OCI-LY3 (cell line): ENCODE data around the gene LRRC4C.

Experiments
- H2AFZ ChIP-seq: fragments of 200-600, 300-600 bp; shearing (Covaris generic); 2 replicates; pipeline ENCODE4 v1.6.0; 2014; ENCODE audit warnings: antibody characterized with exemption, low read depth, low read length
- H3K27ac ChIP-seq: fragments of 200-600, 300-600 bp; sonication (generic); 2 replicates; pipeline ENCODE4 v1.5.1; 2014; ENCODE audit warnings: mild to moderate bottlenecking, low read length, moderate library complexity, mixed read lengths
- H3K27me3 ChIP-seq: fragments of 200-600, 300-600 bp; sonication (generic); 2 replicates; pipeline ENCODE4 v1.6.1; 2014; ENCODE audit warnings: low read depth, low read length, mixed read lengths
- H3K36me3 ChIP-seq: fragments of 200-600, 300-600 bp; sonication (generic); replicated peaks from 2 replicates; pipeline ENCODE3; 2014; ENCODE audit warnings: low read depth, low read length, mixed read lengths
- H3K4me1 ChIP-seq: fragments of 300-600, 200-600 bp; sonication (generic); 2 replicates; pipeline ENCODE4 v1.6.1; 2014; ENCODE audit warnings: low read length, mixed read lengths
- H3K4me2 ChIP-seq: fragments of 200-600, 300-600 bp; sonication (generic); 2 replicates; pipeline ENCODE4 v1.6.1; 2014; ENCODE audit warnings: low read length, mixed read lengths
- H3K4me3 ChIP-seq: fragments of 300-600, 200-600 bp; sonication (generic); 2 replicates; pipeline ENCODE4 v1.5.1; 2014; ENCODE audit warnings: antibody characterized with exemption, mild to moderate bottlenecking, low read length, moderate library complexity
- H3K79me2 ChIP-seq: fragments of 300-600, 200-600 bp; shearing (Covaris generic); 2 replicates; pipeline ENCODE4 v1.6.1; 2014; ENCODE audit warnings: mild to moderate bottlenecking, low read length, mixed read lengths
- H3K9ac ChIP-seq: fragments of 300-600, 200-600 bp; shearing (Covaris generic); 2 replicates; pipeline ENCODE4 v1.6.0; 2014; ENCODE audit warnings: mild to moderate bottlenecking, low read length, moderate library complexity
- H3K9me3 ChIP-seq: fragments of 200-600, 300-600 bp; shearing (Covaris generic); 2 replicates; pipeline ENCODE4 v1.6.1; 2014; ENCODE audit warnings: low read length, mixed read lengths; ENCODE audit not compliant: insufficient read depth
- H4K20me1 ChIP-seq: fragments of 200-600, 300-600 bp; sonication (generic); 2 replicates; pipeline ENCODE4 v1.6.1; 2016; ENCODE audit warnings: low read length, mixed read lengths; ENCODE audit not compliant: insufficient read depth
- EZH2phosphoT487 ChIP-seq: fragments of 200-600 bp; shearing (Covaris generic); IDR thresholded peaks from 2 replicates; pipeline ENCODE4 v1.6.1; 2018; ENCODE audit warnings: antibody characterized with exemption, mixed run types, low read depth
- TF ChIP-seq, protein P1 (sequence below): fragments of 200-600, 300-600 bp; sonication (generic); IDR thresholded peaks from 2 replicates; pipeline ENCODE4 v1.5.1; 2014; ENCODE audit warnings: antibody characterized with exemption, low read length, low read depth

LRRC4C gene

DNA sequence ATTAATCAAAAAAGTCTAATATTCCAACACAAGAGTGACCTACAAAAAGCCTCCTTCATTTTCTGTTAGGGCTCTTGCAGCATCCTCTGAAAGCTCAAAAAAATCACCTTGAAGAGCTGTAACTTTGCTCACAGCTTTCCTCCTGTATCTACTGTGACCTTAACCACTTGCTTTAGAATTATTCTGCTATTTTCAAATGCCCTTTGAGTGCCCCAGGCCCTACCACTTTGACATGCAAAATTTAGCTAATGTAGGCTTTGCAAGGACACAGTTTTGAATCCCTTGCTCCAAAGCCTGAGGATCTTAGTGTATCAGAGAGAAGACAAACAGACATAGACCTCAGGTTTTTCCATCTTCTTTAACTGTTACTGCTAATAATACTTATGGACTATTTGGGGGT lies 253.1 kb downstream of the LRRC4C start:
- Histone ChIP-seq H4K20me1 (no peaks in the 10 kb centered on the region), H3K27ac (no peak overlapping the region), H3K79me2 (no peaks in the 10 kb centered on the region), H3K4me1 (no peaks in the 10 kb centered on the region), H3K4me2 (no peak overlapping the region), H3K4me3 (no peak overlapping the region), H3K36me3 (no peaks in the 10 kb centered on the region), H3K9me3 (no peaks in the 10 kb centered on the region), H2AFZ (no peak overlapping the region), H3K27me3 (no peaks in the 10 kb centered on the region), H3K9ac (no peak overlapping the region)
- TF ChIP-seq EZH2phosphoT487: no peak
- TF ChIP-seq, protein P1, sequence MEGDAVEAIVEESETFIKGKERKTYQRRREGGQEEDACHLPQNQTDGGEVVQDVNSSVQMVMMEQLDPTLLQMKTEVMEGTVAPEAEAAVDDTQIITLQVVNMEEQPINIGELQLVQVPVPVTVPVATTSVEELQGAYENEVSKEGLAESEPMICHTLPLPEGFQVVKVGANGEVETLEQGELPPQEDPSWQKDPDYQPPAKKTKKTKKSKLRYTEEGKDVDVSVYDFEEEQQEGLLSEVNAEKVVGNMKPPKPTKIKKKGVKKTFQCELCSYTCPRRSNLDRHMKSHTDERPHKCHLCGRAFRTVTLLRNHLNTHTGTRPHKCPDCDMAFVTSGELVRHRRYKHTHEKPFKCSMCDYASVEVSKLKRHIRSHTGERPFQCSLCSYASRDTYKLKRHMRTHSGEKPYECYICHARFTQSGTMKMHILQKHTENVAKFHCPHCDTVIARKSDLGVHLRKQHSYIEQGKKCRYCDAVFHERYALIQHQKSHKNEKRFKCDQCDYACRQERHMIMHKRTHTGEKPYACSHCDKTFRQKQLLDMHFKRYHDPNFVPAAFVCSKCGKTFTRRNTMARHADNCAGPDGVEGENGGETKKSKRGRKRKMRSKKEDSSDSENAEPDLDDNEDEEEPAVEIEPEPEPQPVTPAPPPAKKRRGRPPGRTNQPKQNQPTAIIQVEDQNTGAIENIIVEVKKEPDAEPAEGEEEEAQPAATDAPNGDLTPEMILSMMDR: no peak

GRCh38 chr11:41201156-41201555 lies 258.3 kb downstream of the LRRC4C start:
- no peaks in the 10 kb centered on the region for H3K9me3 ChIP-seq
- TF ChIP-seq, protein P1: peak; percentile 83
- no peak for TF ChIP-seq EZH2phosphoT487
- no peaks in the 10 kb centered on the region for H4K20me1 ChIP-seq
- 0 out of 2 replicates have a peak overlapping the region, but pooled peaks have one; percentile 16 for H3K4me2 ChIP-seq
- no peak overlapping the region for H3K9ac ChIP-seq
- H3K27ac ChIP-seq: no peak overlapping the region
- no peak overlapping the region for H2AFZ ChIP-seq
- H3K27me3 ChIP-seq: no peaks in the 10 kb centered on the region
- H3K36me3 ChIP-seq: no peaks in the 10 kb centered on the region
- no peak overlapping the region for H3K4me3 ChIP-seq
- no peaks in the 10 kb centered on the region for H3K4me1 ChIP-seq
- H3K79me2 ChIP-seq: no peaks in the 10 kb centered on the region

DNA sequence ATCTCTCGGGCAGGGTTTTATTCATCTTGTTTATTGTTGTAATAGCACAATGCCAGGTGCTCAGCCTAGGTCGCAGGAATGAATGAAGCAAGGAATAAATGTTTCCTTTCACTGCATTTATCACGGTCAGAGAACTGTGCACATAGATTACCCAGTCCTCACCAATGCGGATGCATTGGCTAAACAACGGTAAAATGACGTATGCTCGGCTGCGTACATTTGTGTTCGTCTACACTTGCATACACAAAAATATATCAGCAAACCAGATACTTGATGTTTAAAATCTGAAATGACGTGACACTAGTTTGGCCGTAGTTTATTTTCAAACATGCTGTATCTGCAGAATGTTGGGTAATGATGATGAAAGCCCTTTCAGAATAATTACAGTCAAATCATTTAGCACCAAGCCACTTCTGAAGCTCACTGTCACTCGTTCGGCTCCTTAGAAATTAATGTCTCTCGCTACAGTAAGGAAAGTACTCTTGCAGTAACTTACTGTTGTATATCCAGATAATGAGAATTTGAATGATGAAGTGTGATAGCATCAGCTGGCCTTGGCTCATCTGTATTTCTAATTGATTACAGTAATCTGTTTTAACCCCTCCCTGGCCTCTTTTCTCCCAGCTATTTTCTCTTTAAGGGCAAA lies 268.9 kb downstream of the LRRC4C start:
- no peaks in the 10 kb centered on the region for H3K36me3 ChIP-seq
- H3K9me3 ChIP-seq: no peaks in the 10 kb centered on the region
- H3K4me2 ChIP-seq: no peak overlapping the region
- H3K9ac ChIP-seq: no peak overlapping the region
- H3K4me3 ChIP-seq: no peak overlapping the region
- no peaks in the 10 kb centered on the region for H3K27me3 ChIP-seq
- no peaks in the 10 kb centered on the region for H3K79me2 ChIP-seq
- no peaks in the 10 kb centered on the region for H3K4me1 ChIP-seq
- TF ChIP-seq, protein P1: no peak
- TF ChIP-seq EZH2phosphoT487: no peak
- H3K27ac ChIP-seq: no peak overlapping the region
- H2AFZ ChIP-seq: no peak overlapping the region
- no peaks in the 10 kb centered on the region for H4K20me1 ChIP-seq

GRCh38 chr11:41189701-41190436 lies 269.6 kb downstream of the LRRC4C start:
- no peak overlapping the region for H3K4me2 ChIP-seq
- no peaks in the 10 kb centered on the region for H4K20me1 ChIP-seq
- no peak overlapping the region for H3K4me3 ChIP-seq
- H3K36me3 ChIP-seq: no peaks in the 10 kb centered on the region
- no peaks in the 10 kb centered on the region for H3K4me1 ChIP-seq
- no peaks in the 10 kb centered on the region for H3K27me3 ChIP-seq
- no peak overlapping the region for H3K27ac ChIP-seq
- H3K79me2 ChIP-seq: no peaks in the 10 kb centered on the region
- no peak for TF ChIP-seq EZH2phosphoT487
- TF ChIP-seq, protein P1: no peak
- no peak overlapping the region for H2AFZ ChIP-seq
- no peak overlapping the region for H3K9ac ChIP-seq
- H3K9me3 ChIP-seq: no peaks in the 10 kb centered on the region
